ENCODE data around the gene LCT. TPM values are rescaled to one million over a fixed set of nuclear protein-coding genes. Genes with fewer than 3 reads are reported as not detected.

LCT gene
- total RNA-seq, 2 donors from 2014 or later: 0.08 to 0.12 TPM

GRCh38 chr2:135782231-135782630 is 54.8 kb downstream of the LCT start:
- H3K27ac ChIP-seq: no peak overlapping the region
- no peaks in the 10 kb centered on the region for H3K9me3 ChIP-seq
- H3K4me3 ChIP-seq: no peak overlapping the region
- H3K9ac ChIP-seq (ENCODE audit: low read depth in 2 of 2, low read length in 2 of 2): no peak overlapping the region
- TF ChIP-seq CTCF (IDR thresholded peaks at IDR 0.05): no peak
- no peaks in the 10 kb centered on the region for H3K4me1 ChIP-seq
- DNase-seq: no peak
- intact Hi-C loops (cut with DNase I): no loop called here
- peaks cover 20% of the 10 kb centered on the region for H3K36me3 ChIP-seq
- no peaks in the 10 kb centered on the region for H3K27me3 ChIP-seq

- no peak overlapping the region for H3K4me3 ChIP-seq
Measured at GRCh38 chr2:135776367-135776766, 60.6 kb downstream of the LCT start.

GRCh38 chr2:135775420-135775819 is 61.6 kb downstream of the LCT start:
- H3K9me3 ChIP-seq: no peaks in the 10 kb centered on the region
- no peak overlapping the region for H3K9ac ChIP-seq (ENCODE audit: low read depth in 2 of 2, low read length in 2 of 2)
- H3K4me1 ChIP-seq: no peaks in the 10 kb centered on the region
- peaks cover 19% of the 10 kb centered on the region for H3K36me3 ChIP-seq
- DNase-seq: no peak
- TF ChIP-seq CTCF (IDR thresholded peaks at IDR 0.05): no peak
- intact Hi-C loops (cut with DNase I): loop anchor here (10.0 kb wide), 1 partner anchor 611 kb away; no protein-coding TSS in a partner anchor
- no peaks in the 10 kb centered on the region for H3K27me3 ChIP-seq
- no peak overlapping the region for H3K27ac ChIP-seq
- H3K4me3 ChIP-seq: no peak overlapping the region

More at GRCh38 chr2:135776367-135776766, 60.6 kb downstream of the LCT start:
- TF ChIP-seq CTCF (IDR thresholded peaks at IDR 0.05): no peak
- Histone ChIP-seq H3K9me3 (no peaks in the 10 kb centered on the region), H3K36me3 (peaks cover 19% of the 10 kb centered on the region), H3K27me3 (no peaks in the 10 kb centered on the region), H3K9ac (ENCODE audit: low read depth in 2 of 2, low read length in 2 of 2) (no peak overlapping the region), H3K27ac (no peak overlapping the region), H3K4me1 (no peaks in the 10 kb centered on the region)
- no peak for DNase-seq
- intact Hi-C loops (cut with DNase I): loop anchor here (10.0 kb wide), 1 partner anchor 612 kb away; no protein-coding TSS in a partner anchor

- H3K36me3 ChIP-seq: peaks cover 13% of the 10 kb centered on the region
- DNase-seq: no peak
Measured at GRCh38 chr2:135773917-135774316, 63.1 kb downstream of the LCT start.

GRCh38 chr2:135773319-135773718 is 63.7 kb downstream of the LCT start:
- H3K27ac ChIP-seq: no peak overlapping the region
- TF ChIP-seq CTCF (IDR thresholded peaks at IDR 0.05): no peak
- no peaks in the 10 kb centered on the region for H3K9me3 ChIP-seq
- H3K27me3 ChIP-seq: no peaks in the 10 kb centered on the region
- peaks cover 8% of the 10 kb centered on the region for H3K36me3 ChIP-seq
- no peak overlapping the region for H3K9ac ChIP-seq (ENCODE audit: low read depth in 2 of 2, low read length in 2 of 2)
- no peak overlapping the region for H3K4me3 ChIP-seq
- intact Hi-C loops (cut with DNase I): loop anchor here (10.0 kb wide), 1 partner anchor 609 kb away; no protein-coding TSS in a partner anchor
- no peak for DNase-seq
- H3K4me1 ChIP-seq: no peaks in the 10 kb centered on the region

More at GRCh38 chr2:135773917-135774316, 63.1 kb downstream of the LCT start:
- no peaks in the 10 kb centered on the region for H3K9me3 ChIP-seq
- no peaks in the 10 kb centered on the region for H3K4me1 ChIP-seq
- no peaks in the 10 kb centered on the region for H3K27me3 ChIP-seq
- intact Hi-C loops (cut with DNase I): loop anchor here (10.0 kb wide), 1 partner anchor 609 kb away; no protein-coding TSS in a partner anchor
- no peak overlapping the region for H3K9ac ChIP-seq (ENCODE audit: low read depth in 2 of 2, low read length in 2 of 2)
- no peak overlapping the region for H3K4me3 ChIP-seq
- no peak for TF ChIP-seq CTCF (IDR thresholded peaks at IDR 0.05)
- no peak overlapping the region for H3K27ac ChIP-seq

Measured in colonic mucosa (tissue), 4 donors.